Type B pancreatic cell (in vitro differentiated cells): ENCODE measurements around the gene FYN. TPM values are rescaled to one million over a fixed set of nuclear protein-coding genes. Genes with fewer than 3 reads are reported as not detected.

Experiments used
- DNase-seq: peaks from one replicate; pipeline ENCODE4 v3.0.0; 2021; ENCODE audit warnings: mixed read lengths; ENCODE audit not compliant: unreplicated experiment; ENCODE audit errors: extremely low spot score
- H3K27ac Mint-ChIP-seq: 2 replicates; pipeline ENCODE4 v1.8.0; 2021; ENCODE audit warnings: mild to moderate bottlenecking, mixed read lengths
- H3K27me3 Mint-ChIP-seq: 2 replicates; pipeline ENCODE4 v1.8.0; 2021; ENCODE audit warnings: mixed read lengths
- H3K36me3 Mint-ChIP-seq: 2 replicates; pipeline ENCODE4 v1.8.0; 2021; ENCODE audit warnings: mixed read lengths
- H3K4me1 Mint-ChIP-seq: one replicate; pipeline ENCODE4 v1.8.0; 2021; ENCODE audit warnings: mixed read lengths; ENCODE audit not compliant: unreplicated experiment
- H3K4me3 Mint-ChIP-seq: 2 replicates; pipeline ENCODE4 v1.8.0; 2021; ENCODE audit warnings: mild to moderate bottlenecking, mixed read lengths
- H3K9me3 Mint-ChIP-seq: 2 replicates; pipeline ENCODE4 v1.8.0; 2021; ENCODE audit warnings: mixed read lengths
- CTCF ChIP-seq: fragments of 200-600 bp; sonication (generic); conservative IDR thresholded peaks from 2 replicates; pipeline ENCODE4 v1.5.0; 2021; ENCODE audit warnings: antibody characterized with exemption, mild to moderate bottlenecking
- total RNA-seq: library from RNA; stranded (reverse); gene quantifications from 2 replicates; pipeline ENCODE4 v1.2.1, GENCODE V29; 2021; ENCODE audit warnings: low replicate concordance

The FYN gene
- total RNA-seq, 1 donor from 2014 or later: 131 TPM

DNA sequence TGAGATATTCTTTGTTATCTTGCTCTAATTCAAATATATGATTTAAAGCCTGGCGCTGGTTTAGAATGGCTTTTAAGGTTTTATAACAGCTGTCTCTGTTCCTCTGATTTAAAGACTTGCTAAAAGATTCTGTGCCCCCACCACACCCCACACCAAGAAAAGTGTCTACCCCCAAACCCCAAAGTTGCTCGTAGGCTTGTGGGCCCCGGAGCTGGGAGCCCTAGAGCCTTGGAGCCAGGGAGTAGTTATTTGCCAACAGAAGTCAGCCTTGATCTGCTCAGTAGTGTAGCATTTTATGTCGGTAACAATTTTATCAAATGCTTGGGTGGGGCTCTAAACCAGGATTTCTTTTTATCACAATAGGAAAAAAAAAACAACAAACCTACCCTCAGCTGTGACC, 162.3 kb downstream of the FYN start:
- peak overlapping the region; percentile 96 for H3K27ac Mint-ChIP-seq
- H3K27me3 Mint-ChIP-seq: no peaks in the 10 kb centered on the region
- peaks cover 36% of the 10 kb centered on the region for H3K4me1 Mint-ChIP-seq
- no peak overlapping the region for H3K4me3 Mint-ChIP-seq
- no peaks in the 10 kb centered on the region for H3K9me3 Mint-ChIP-seq
- no peak for TF ChIP-seq CTCF
- peaks cover 25% of the 10 kb centered on the region for H3K36me3 Mint-ChIP-seq
- no peak for DNase-seq

DNA sequence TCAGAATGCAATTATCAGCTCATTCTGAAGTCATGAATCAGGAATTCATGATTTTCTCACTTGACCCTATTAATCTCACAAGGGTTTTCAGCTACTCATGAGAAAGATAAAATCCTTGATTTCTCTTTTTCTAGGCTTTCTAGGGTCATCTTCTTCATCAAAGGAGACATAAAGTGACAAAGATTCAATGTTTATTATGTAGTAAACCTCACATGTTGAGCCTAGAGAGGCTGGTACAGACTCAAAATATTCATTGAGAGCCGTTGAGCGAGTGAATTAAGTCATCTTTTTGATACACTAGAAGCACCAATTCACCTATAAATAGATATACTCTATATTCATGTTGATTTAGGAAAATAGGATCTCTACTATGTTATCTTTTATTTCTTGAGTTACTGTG, 162.8 kb downstream of the FYN start:
- no peak for DNase-seq
- Mint-ChIP-seq H3K27ac (peak overlapping the region; percentile 96), H3K9me3 (no peaks in the 10 kb centered on the region), H3K4me3 (no peak overlapping the region), H3K36me3 (peaks cover 23% of the 10 kb centered on the region), H3K4me1 (peaks cover 36% of the 10 kb centered on the region), H3K27me3 (no peaks in the 10 kb centered on the region)
- TF ChIP-seq CTCF: no peak

DNA sequence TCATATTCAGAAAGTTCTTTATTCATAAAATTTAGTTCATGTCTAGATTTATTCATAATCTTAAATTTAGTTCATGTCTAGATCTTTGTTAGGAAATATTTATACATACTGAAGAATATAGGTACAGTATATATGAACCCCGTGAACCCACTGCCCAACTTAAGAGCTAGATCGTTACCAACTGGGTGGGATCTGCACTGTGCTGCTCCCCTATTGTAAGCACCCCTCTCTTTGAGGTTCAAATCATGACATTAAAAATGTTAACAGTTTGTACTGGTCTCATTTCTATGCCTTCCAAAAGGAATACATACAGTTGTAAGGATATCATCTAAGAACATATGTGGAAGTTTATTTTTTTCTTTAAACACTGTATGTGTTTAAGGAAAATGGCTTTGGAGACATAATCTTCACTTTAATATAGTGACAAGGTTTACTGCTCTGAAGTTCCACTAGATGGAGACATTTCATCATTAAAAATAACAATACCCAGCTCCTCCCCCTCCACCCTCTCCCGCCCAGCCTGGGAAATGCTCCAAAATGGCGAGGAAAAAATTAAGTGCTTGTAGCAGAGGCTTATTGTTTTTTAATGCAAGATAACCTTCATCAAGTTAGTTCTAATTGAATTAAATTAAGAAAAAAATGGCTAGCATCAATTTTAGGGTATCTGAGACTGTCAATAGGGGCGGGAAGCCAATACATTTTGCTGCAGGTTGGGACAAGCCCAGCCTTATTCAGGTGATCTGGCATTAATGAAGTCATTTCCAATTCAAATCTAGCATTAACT, 163.4 kb downstream of the FYN start:
- Mint-ChIP-seq H3K27ac (peak overlapping the region; percentile 96), H3K4me3 (peak overlapping the region; percentile 71), H3K36me3 (peaks cover 17% of the 10 kb centered on the region), H3K4me1 (peaks cover 36% of the 10 kb centered on the region), H3K27me3 (no peaks in the 10 kb centered on the region), H3K9me3 (no peaks in the 10 kb centered on the region)
- TF ChIP-seq CTCF: peak; percentile 89
- no peak for DNase-seq

- peaks cover 13% of the 10 kb centered on the region for H3K36me3 Mint-ChIP-seq
- H3K27ac Mint-ChIP-seq: no peak overlapping the region
Observed at GRCh38 chr6:111709201-111709600, 164.1 kb downstream of the FYN start.

GRCh38 chr6:111707773-111708172, 165.5 kb downstream of the FYN start:
- peak overlapping the region; percentile 8 for H3K27ac Mint-ChIP-seq
- H3K4me3 Mint-ChIP-seq: no peak overlapping the region
- H3K4me1 Mint-ChIP-seq: peaks cover 38% of the 10 kb centered on the region
- H3K36me3 Mint-ChIP-seq: peaks cover 19% of the 10 kb centered on the region
- TF ChIP-seq CTCF: no peak
- H3K27me3 Mint-ChIP-seq: no peaks in the 10 kb centered on the region
- no peaks in the 10 kb centered on the region for H3K9me3 Mint-ChIP-seq
- no peak for DNase-seq

More at GRCh38 chr6:111709201-111709600, 164.1 kb downstream of the FYN start:
- H3K4me1 Mint-ChIP-seq: peaks cover 36% of the 10 kb centered on the region
- no peak for TF ChIP-seq CTCF
- no peak for DNase-seq
- H3K27me3 Mint-ChIP-seq: no peaks in the 10 kb centered on the region
- no peaks in the 10 kb centered on the region for H3K9me3 Mint-ChIP-seq
- no peak overlapping the region for H3K4me3 Mint-ChIP-seq
